ENCODE data around the gene NEURL1B. TPM values are rescaled to one million over a fixed set of nuclear protein-coding genes. Genes with fewer than 3 reads are reported as not detected.

Gene NEURL1B
- total and polyA plus RNA-seq, 2 experiments from 2014 or later, result 0.65 to 5.8 TPM

GRCh38 chr5:172634106-172634899 lies 6.8 kb upstream of the NEURL1B start:
- Histone ChIP-seq H2AFZ (no peak overlapping the region), H3K4me2 (no peak overlapping the region), H3K4me1 (ENCODE audit: insufficient read depth) (no peaks in the 10 kb centered on the region), H3K27me3 (peaks cover 10% of the 10 kb centered on the region), H3K9me3 (ENCODE audit: low read depth) (no peaks in the 10 kb centered on the region), H3K27ac (no peak overlapping the region), H4K20me1 (ENCODE audit: insufficient read depth, poor library complexity, severe bottlenecking) (no peaks in the 10 kb centered on the region), H3K9me2 (replicated peaks; ENCODE audit: insufficient read depth) (no peaks in the 10 kb centered on the region), H3K36me3 (replicated peaks; ENCODE audit: insufficient read depth, low read depth) (no peaks in the 10 kb centered on the region), H3K79me2 (no peaks in the 10 kb centered on the region), H3K4me3 (no peak overlapping the region)
- no peak for TF ChIP-seq EZH2 (IDR thresholded peaks at IDR 0.05; ENCODE audit: borderline replicate concordance)
- no peak for TF ChIP-seq EZH2phosphoT487 (IDR thresholded peaks at IDR 0.05; ENCODE audit: low read depth, severe bottlenecking, unreplicated experiment)
- TF ChIP-seq CTCF (IDR thresholded peaks at IDR 0.05; ENCODE audit: poor library complexity), result no peak
- no peak for DNase-seq (ENCODE audit: low spot score)
- 94% methylated on average over 4 of the region's 4 CpGs for WGBS (ENCODE audit: low lambda C conversion rate, missing lambda C conversion rate)

GRCh38 chr5:172635038-172635437 lies 6.0 kb upstream of the NEURL1B start:
- Histone ChIP-seq H3K27me3 (peaks cover 10% of the 10 kb centered on the region), H3K27ac (no peak overlapping the region), H3K9me2 (replicated peaks; ENCODE audit: insufficient read depth) (no peaks in the 10 kb centered on the region), H4K20me1 (ENCODE audit: insufficient read depth, poor library complexity, severe bottlenecking) (no peaks in the 10 kb centered on the region), H3K79me2 (no peaks in the 10 kb centered on the region), H3K4me3 (no peak overlapping the region), H3K36me3 (replicated peaks; ENCODE audit: insufficient read depth, low read depth) (no peaks in the 10 kb centered on the region), H3K9me3 (ENCODE audit: low read depth) (no peaks in the 10 kb centered on the region), H2AFZ (no peak overlapping the region), H3K4me2 (no peak overlapping the region), H3K4me1 (ENCODE audit: insufficient read depth) (no peaks in the 10 kb centered on the region)
- TF ChIP-seq CTCF (IDR thresholded peaks at IDR 0.05; ENCODE audit: poor library complexity) (no peak), EZH2phosphoT487 (IDR thresholded peaks at IDR 0.05; ENCODE audit: low read depth, severe bottlenecking, unreplicated experiment) (no peak), EZH2 (IDR thresholded peaks at IDR 0.05; ENCODE audit: borderline replicate concordance) (no peak)
- DNase-seq (ENCODE audit: low spot score), result no peak
- WGBS (ENCODE audit: low lambda C conversion rate, missing lambda C conversion rate), result 89% methylated on average over 12 of the region's 12 CpGs

- DNase-seq (ENCODE audit: low spot score), result no peak
- no peaks in the 10 kb centered on the region for H3K79me2 ChIP-seq
- H3K27me3 ChIP-seq, result peaks cover 10% of the 10 kb centered on the region
- TF ChIP-seq CTCF (IDR thresholded peaks at IDR 0.05; ENCODE audit: poor library complexity), result no peak
- TF ChIP-seq EZH2 (IDR thresholded peaks at IDR 0.05; ENCODE audit: borderline replicate concordance), result no peak
- H3K27ac ChIP-seq, result no peak overlapping the region
- no peak overlapping the region for H3K4me2 ChIP-seq
- H3K9me3 ChIP-seq (ENCODE audit: low read depth), result no peaks in the 10 kb centered on the region
- H4K20me1 ChIP-seq (ENCODE audit: insufficient read depth, poor library complexity, severe bottlenecking), result no peaks in the 10 kb centered on the region
- 94% methylated on average over 11 of the region's 11 CpGs for WGBS (ENCODE audit: low lambda C conversion rate, missing lambda C conversion rate)
- no peaks in the 10 kb centered on the region for H3K9me2 ChIP-seq (replicated peaks; ENCODE audit: insufficient read depth)
- no peaks in the 10 kb centered on the region for H3K36me3 ChIP-seq (replicated peaks; ENCODE audit: insufficient read depth, low read depth)
- H2AFZ ChIP-seq, result no peak overlapping the region
- H3K4me3 ChIP-seq, result no peak overlapping the region
- peaks cover 5% of the 10 kb centered on the region for H3K4me1 ChIP-seq (ENCODE audit: insufficient read depth)
These were observed 4.6 kb upstream of the NEURL1B start for GRCh38 chr5:172636279-172637050.

All from hepatocyte (in vitro differentiated cells).